DND-41 (cell line): ENCODE measurements around the gene DCLK3.

Experiments
- CTCF ChIP-seq: IDR thresholded peaks from 2 replicates; pipeline ENCODE4 v1.5.1; 2012; ENCODE audit warnings: borderline replicate concordance, low read length, moderate library complexity, mild to moderate bottlenecking; ENCODE audit not compliant: poor library complexity, severe bottlenecking; ENCODE audit errors: extremely low read depth
- EZH2 ChIP-seq: IDR thresholded peaks from 3 replicates; pipeline ENCODE4 v1.6.1; 2012; ENCODE audit warnings: borderline replicate concordance, low read depth, mild to moderate bottlenecking, moderate library complexity, low read length, inconsistent platforms; ENCODE audit not compliant: severe bottlenecking

GRCh38 chr3:36714343-36715086, 49.8 kb downstream of the DCLK3 start:
- no peak for TF ChIP-seq CTCF
- no peak for TF ChIP-seq EZH2
